Inflammatory macrophage treated with lipopolysaccharide for 1 hour (primary cell): ENCODE data around the gene KIR2DL3.

Source experiments
- DNase-seq, 2 donors: peaks; one replicate each; pipeline ENCODE4 v3.0.0-alpha.2; 2020 to 2022

Gene KIR2DL3

GRCh38 chr19:54795758-54796157 lies 57.4 kb downstream of the KIR2DL3 start:
- DNase-seq: peak; percentile 33 to 60
